Neural progenitor cell (in vitro differentiated cells): ENCODE measurements around the gene TEKT3.

Source experiments
- EZH2 ChIP-seq: fragments of 200-600 bp; sonication (generic); IDR thresholded peaks from 2 replicates; pipeline ENCODE4 v1.6.1; 2017; ENCODE audit warnings: antibody characterized with exemption, mild to moderate bottlenecking, moderate library complexity
- TF ChIP-seq, protein P1 (sequence below): fragments of 200-600 bp; sonication (generic); IDR thresholded peaks from 2 replicates; pipeline ENCODE4 v1.5.1; 2017; ENCODE audit warnings: antibody characterized with exemption, mild to moderate bottlenecking

DNA sequence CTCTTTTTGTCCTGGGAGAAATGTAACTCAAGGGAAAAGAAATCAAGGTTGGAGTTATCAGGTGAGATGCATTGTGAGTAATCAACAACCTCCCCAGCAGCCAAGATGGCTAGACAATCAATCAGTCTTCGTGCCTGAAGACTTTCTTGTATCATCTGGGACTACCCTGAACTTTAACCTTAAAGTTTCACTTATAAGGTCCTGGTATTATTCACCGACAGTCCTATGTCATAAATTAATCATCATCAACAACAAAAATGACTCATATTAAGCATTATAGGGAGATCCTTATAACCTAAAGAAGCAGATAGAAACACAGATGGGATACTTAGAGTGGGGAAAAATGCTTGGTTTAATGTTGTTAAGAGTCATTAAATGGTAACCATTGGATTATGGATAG, 7.7 kb upstream of the TEKT3 start:
- TF ChIP-seq, protein P1, sequence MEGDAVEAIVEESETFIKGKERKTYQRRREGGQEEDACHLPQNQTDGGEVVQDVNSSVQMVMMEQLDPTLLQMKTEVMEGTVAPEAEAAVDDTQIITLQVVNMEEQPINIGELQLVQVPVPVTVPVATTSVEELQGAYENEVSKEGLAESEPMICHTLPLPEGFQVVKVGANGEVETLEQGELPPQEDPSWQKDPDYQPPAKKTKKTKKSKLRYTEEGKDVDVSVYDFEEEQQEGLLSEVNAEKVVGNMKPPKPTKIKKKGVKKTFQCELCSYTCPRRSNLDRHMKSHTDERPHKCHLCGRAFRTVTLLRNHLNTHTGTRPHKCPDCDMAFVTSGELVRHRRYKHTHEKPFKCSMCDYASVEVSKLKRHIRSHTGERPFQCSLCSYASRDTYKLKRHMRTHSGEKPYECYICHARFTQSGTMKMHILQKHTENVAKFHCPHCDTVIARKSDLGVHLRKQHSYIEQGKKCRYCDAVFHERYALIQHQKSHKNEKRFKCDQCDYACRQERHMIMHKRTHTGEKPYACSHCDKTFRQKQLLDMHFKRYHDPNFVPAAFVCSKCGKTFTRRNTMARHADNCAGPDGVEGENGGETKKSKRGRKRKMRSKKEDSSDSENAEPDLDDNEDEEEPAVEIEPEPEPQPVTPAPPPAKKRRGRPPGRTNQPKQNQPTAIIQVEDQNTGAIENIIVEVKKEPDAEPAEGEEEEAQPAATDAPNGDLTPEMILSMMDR: no peak
- TF ChIP-seq EZH2: no peak
